Motor neuron (in vitro differentiated cells): ENCODE data around the gene BEX3. TPM values are rescaled to one million over a fixed set of nuclear protein-coding genes. Genes with fewer than 3 reads are reported as not detected.
A peak's percentile ranks its signal among the peaks of the same experiment; 100 is the strongest.
"Not testable (repeated sequence)": the region's sequence is repeated elsewhere in the genome, so short reads cannot be mapped to it uniquely, and the experiment has no call there.

ENCODE experiments used
- ATAC-seq, 8 experiments: fragments of 200-7000 bp; cut with Tn5 transposase; replicated peaks in 6 of 8; 2 replicates each; pipeline ENCODE4 v1.8.0; 2021; ENCODE audit warnings: mild to moderate bottlenecking in 8 of 8, moderate library complexity in 8 of 8
- H3K27ac ChIP-seq, 2 donors: fragments of 250-450 bp; sonication (Bioruptor Pico); 2 replicates each; pipeline ENCODE4 v1.9.0; 2021; ENCODE audit warnings: antibody characterized with exemption in 2 of 2, mild to moderate bottlenecking in 2 of 2, moderate library complexity in 1 of 2
- H3K4me1 ChIP-seq, 2 donors: fragments of 250-450 bp; sonication (Bioruptor Pico); replicated peaks in 1 of 2; 2 replicates each; pipeline ENCODE4 v1.6.1; 2021; ENCODE audit warnings: antibody characterized with exemption in 2 of 2, mild to moderate bottlenecking in 2 of 2, moderate library complexity in 1 of 2
- H3K4me3 ChIP-seq, 5 donors: fragments of 250-450 bp; sonication (Bioruptor Pico); 2 replicates each; pipeline ENCODE4 v1.9.0; 2021; ENCODE audit warnings: antibody characterized with exemption in 5 of 5, mild to moderate bottlenecking in 5 of 5, moderate library complexity in 4 of 5
- WGBS, 10 experiments: fragments of 450-650 bp; shearing (Covaris generic); methylation state at CpG; one replicate each; pipeline ENCODE4 v1.0.0; 2022; 5-methylcytosine and 5-hydroxymethylcytosine counted together
- in situ Hi-C, 9 experiments: fragments of 400-800 bp; cut with MboI; loops; one replicate each; pipeline ENCODE4 v1.15.0; 2021; ENCODE audit warnings: low sequenced_read_pairs in 9 of 9, low pct_unique_long_range_greater_than_20kb in 2 of 9; ENCODE audit not compliant: unreplicated experiment in 9 of 9
- total RNA-seq, 8 experiments: library from RNA; unstranded; fragments of 300-600 nt; gene quantifications; 2 replicates each; pipeline versions ENCODE4 v1.2.3 to v1.2.4, GENCODE V29; 2022

BEX3 gene
- 100 to 1,000 TPM in 7 of 8 experiments, 10 to 100 TPM in 1; 70.9 to 433 (median 289) TPM for total RNA-seq

- ATAC-seq: peak; percentile 54 to 96 (median 92)
- WGBS, 10 experiments: 40% methylated on average over 2 of the region's 62 CpGs; no CpG with 5 or more reads in 9 of the 10 experiments
- Histone ChIP-seq H3K4me3 (peak within 1 kb of the TSS; percentile 86 to 99 (median 90)), H3K4me1 (peaks cover 0 to 3% of the 10 kb centered on the region in 2 donors), H3K27ac (peak within 1 kb of the TSS; percentile 97 to 99)
- in situ Hi-C loops: no loop called here
Measured at GRCh38 chrX:103376118-103376978, at the start of gene BEX3. BEX3 (plus strand) TSS chrX:103376538; CDS start chrX:103377522, 984 bp downstream.

GRCh38 chrX:103329991-103330390 lies 46.3 kb upstream of the BEX3 start, which contains the start of gene TCEAL7:
TCEAL7 (plus strand) TSS chrX:103330239; CDS start chrX:103331404, 1,165 bp downstream.
- H3K4me1 ChIP-seq: peaks cover 0 to 3% of the 10 kb centered on the region in 2 donors
- peak in 6 of 8 experiments; percentile 33 to 90 (median 88) for ATAC-seq
- H3K27ac ChIP-seq: peak within 1 kb of the TSS; percentile 61 to 85
- H3K4me3 ChIP-seq: peak within 1 kb of the TSS; percentile 13 to 58 (median 37)
- in situ Hi-C loops: no loop called here
- 20% methylated on average over 1 of the region's 11 CpGs; no CpG with 5 or more reads in 9 of the 10 experiments for WGBS, 10 experiments

- Histone ChIP-seq H3K27ac (peak overlapping the region; percentile 61 to 85), H3K4me3 (peak overlapping the region; percentile 13 to 58 (median 37)), H3K4me1 (peaks cover 0 to 3% of the 10 kb centered on the region in 2 donors)
- WGBS, 10 experiments: 0 to 40% (median 14%) methylated on average over 1 to 7 of the region's 21 CpGs; no CpG with 5 or more reads in 4 of the 10 experiments
- in situ Hi-C loops: no loop called here
- ATAC-seq: peak in 6 of 8 experiments; percentile 47 to 67 (median 60)
Measured at GRCh38 chrX:103330681-103331288, 45.6 kb upstream of the BEX3 start.

GRCh38 chrX:103338663-103339062 lies 37.7 kb upstream of the BEX3 start:
- in situ Hi-C loops: no loop called here
- 40 to 80% methylated on average over 2 to 3 of the region's 3 CpGs; no CpG with 5 or more reads in 8 of the 10 experiments for WGBS, 10 experiments

GRCh38 chrX:103343105-103343504 lies 33.2 kb upstream of the BEX3 start:
- 0 to 35% (median 8%) methylated on average over 1 to 2 of the region's 2 CpGs; no CpG with 5 or more reads in 5 of the 10 experiments for WGBS, 10 experiments
- in situ Hi-C loops: no loop called here
- ATAC-seq: peak in 4 of 8 experiments; percentile 28 to 47 (median 43)

More at GRCh38 chrX:103338663-103339062, 37.7 kb upstream of the BEX3 start:
- ATAC-seq: no peak
- H3K27ac ChIP-seq: no peak overlapping the region
- H3K4me1 ChIP-seq: no peaks in the 10 kb centered on the region
- H3K4me3 ChIP-seq: no peak overlapping the region

GRCh38 chrX:103344606-103345005 lies 31.7 kb upstream of the BEX3 start:
- 58 to 100% methylated on average over 1 to 2 of the region's 2 CpGs; no CpG with 5 or more reads in 8 of the 10 experiments for WGBS, 10 experiments
- H3K27ac ChIP-seq: no peak overlapping the region
- in situ Hi-C loops: no loop called here
- ATAC-seq: no peak
- H3K4me3 ChIP-seq: no peak overlapping the region
- no peaks in the 10 kb centered on the region for H3K4me1 ChIP-seq

More at GRCh38 chrX:103343105-103343504, 33.2 kb upstream of the BEX3 start:
- H3K4me1 ChIP-seq: no peaks in the 10 kb centered on the region
- no peak overlapping the region for H3K27ac ChIP-seq
- no peak overlapping the region for H3K4me3 ChIP-seq

- in situ Hi-C loops: no loop called here
- H3K4me1 ChIP-seq: no peaks in the 10 kb centered on the region
- no peak for ATAC-seq
- no peak overlapping the region for H3K27ac ChIP-seq
- WGBS, 10 experiments: 17 to 90% (median 62%) methylated on average over 1 to 16 of the region's 29 CpGs; no CpG with 5 or more reads in 3 of the 10 experiments
- H3K4me3 ChIP-seq: no peak overlapping the region
Measured at GRCh38 chrX:103347682-103348397, 28.5 kb upstream of the BEX3 start.

GRCh38 chrX:103356130-103356798 lies 20.1 kb upstream of the BEX3 start, which contains the start of gene TCEAL9:
TCEAL9 (plus strand) TSS chrX:103356506; CDS start chrX:103357685, 1,179 bp downstream.
- in situ Hi-C loops: no loop called here
- peak within 1 kb of the TSS; percentile 73 to 91 for H3K27ac ChIP-seq
- ATAC-seq: peak; percentile 89 to 97 (median 94)
- 0 to 26% (median 14%) methylated on average over 1 to 8 of the region's 18 CpGs; no CpG with 5 or more reads in 5 of the 10 experiments for WGBS, 10 experiments
- peak within 1 kb of the TSS; percentile 50 to 95 (median 71) for H3K4me3 ChIP-seq
- peaks cover 0 to 6% of the 10 kb centered on the region in 2 donors for H3K4me1 ChIP-seq

GRCh38 chrX:103356858-103357257 lies 19.5 kb upstream of the BEX3 start:
- 0% methylated on average over 2 of the region's 13 CpGs; no CpG with 5 or more reads in 9 of the 10 experiments for WGBS, 10 experiments
- peaks cover 0 to 6% of the 10 kb centered on the region in 2 donors for H3K4me1 ChIP-seq
- in situ Hi-C loops: no loop called here
- H3K27ac ChIP-seq: peak overlapping the region; percentile 73 to 91
- peak overlapping the region; percentile 50 to 95 (median 71) for H3K4me3 ChIP-seq
- peak; percentile 30 to 52 (median 44) for ATAC-seq

GRCh38 chrX:103357871-103358270 lies 18.5 kb upstream of the BEX3 start:
- WGBS, 10 experiments: 63 to 100% (median 90%) methylated on average over 2 of the region's 2 CpGs; no CpG with 5 or more reads in 5 of the 10 experiments
- Histone ChIP-seq H3K4me3 (peak overlapping the region in 3 of 5 donors; percentile 50 to 95 (median 90)), H3K4me1 (peaks cover 0 to 6% of the 10 kb centered on the region in 2 donors), H3K27ac (no peak overlapping the region)
- ATAC-seq: no peak
- in situ Hi-C loops: no loop called here

GRCh38 chrX:103359605-103360004 lies 16.7 kb upstream of the BEX3 start:
- H3K4me1 ChIP-seq, ATAC-seq, in situ Hi-C loops, H3K27ac ChIP-seq, H3K4me3 ChIP-seq: not testable (repeated sequence)
- WGBS, 10 experiments: 40 to 100% (median 80%) methylated on average over 1 to 3 of the region's 3 CpGs; no CpG with 5 or more reads in 5 of the 10 experiments

- H3K4me3 ChIP-seq: no peak overlapping the region
- no CpG with 5 or more reads among the region's 2 CpGs for WGBS, 10 experiments
- H3K4me1 ChIP-seq: peaks cover 0 to 6% of the 10 kb centered on the region in 2 donors
- no peak overlapping the region for H3K27ac ChIP-seq
- in situ Hi-C loops: no loop called here
- ATAC-seq: no peak
Measured at GRCh38 chrX:103360092-103360491, 16.2 kb upstream of the BEX3 start.
